Stimulated activated effector memory CD8-positive, alpha-beta T cell treated with anti-CD3 and anti-CD28 coated beads, Interleukin-12 subunit alpha, Interleukin-12 subunit beta, amount 100 ng/mL, for 72 hours (primary cell): ENCODE data around the gene FADS2.

Experiments used
- ATAC-seq: fragments of 150-1000 bp; cut with Tn5 transposase; 2 replicates; pipeline ENCODE4 v1.10.0; 2021
- DNase-seq, 2 donors: peaks; one replicate each; pipeline ENCODE4 v3.0.0; 2021 to 2022; ENCODE audit warnings: low spot score in 2 of 2
- H3K27ac Mint-ChIP-seq: one replicate; pipeline ENCODE4 v1.8.0; 2022; ENCODE audit warnings: mild to moderate bottlenecking, mixed read lengths
- H3K36me3 Mint-ChIP-seq: one replicate; pipeline ENCODE4 v1.8.0; 2022; ENCODE audit warnings: mild to moderate bottlenecking, mixed read lengths
- H3K4me1 Mint-ChIP-seq: one replicate; pipeline ENCODE4 v1.8.0; 2022; ENCODE audit warnings: mixed read lengths
- H3K4me3 Mint-ChIP-seq: one replicate; pipeline ENCODE4 v1.8.0; 2022; ENCODE audit warnings: mild to moderate bottlenecking, mixed read lengths
- H3K9me3 Mint-ChIP-seq: one replicate; pipeline ENCODE4 v1.8.0; 2022; ENCODE audit warnings: mixed read lengths

The FADS2 gene

DNA sequence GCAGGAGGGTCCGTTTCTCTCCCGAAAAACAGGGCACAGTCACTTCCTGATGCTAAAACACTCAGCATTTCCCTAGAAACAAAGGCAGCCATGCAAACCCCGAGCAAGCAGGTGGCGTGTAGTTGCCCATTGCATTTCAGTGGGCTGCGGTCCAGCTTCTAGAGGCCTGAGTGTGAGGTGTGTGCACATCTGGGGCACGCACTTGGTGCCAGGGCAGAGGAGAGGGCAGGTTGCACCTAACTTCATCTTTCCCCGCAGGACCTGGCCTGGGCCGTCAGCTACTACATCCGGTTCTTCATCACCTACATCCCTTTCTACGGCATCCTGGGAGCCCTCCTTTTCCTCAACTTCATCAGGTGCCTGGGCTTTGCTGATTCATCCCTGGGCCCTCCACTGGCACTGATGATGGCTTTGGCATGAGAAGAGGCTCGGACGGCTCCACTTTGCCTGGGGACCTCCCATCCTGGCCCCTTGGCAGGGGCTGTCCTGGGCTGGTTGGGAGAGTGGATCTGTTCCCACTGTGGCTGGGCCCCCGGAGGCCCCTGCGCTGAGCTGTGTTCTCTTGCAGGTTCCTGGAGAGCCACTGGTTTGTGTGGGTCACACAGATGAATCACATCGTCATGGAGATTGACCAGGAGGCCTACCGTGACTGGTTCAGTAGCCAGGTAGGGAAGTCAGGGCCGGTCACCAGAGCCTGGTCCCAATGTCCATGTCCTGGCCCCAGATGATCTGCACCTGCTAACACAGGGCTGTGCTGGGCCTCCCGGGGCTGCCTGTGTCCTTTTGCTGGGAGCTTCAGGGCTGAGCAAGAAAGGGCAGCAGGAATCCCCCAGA, 34.8 kb downstream of the FADS2 start:
- no peak for ATAC-seq
- Mint-ChIP-seq H3K36me3 (peaks cover 72% of the 10 kb centered on the region), H3K4me3 (no peak overlapping the region), H3K9me3 (no peaks in the 10 kb centered on the region), H3K27ac (no peak overlapping the region), H3K4me1 (no peaks in the 10 kb centered on the region)
- no peak for DNase-seq

DNA sequence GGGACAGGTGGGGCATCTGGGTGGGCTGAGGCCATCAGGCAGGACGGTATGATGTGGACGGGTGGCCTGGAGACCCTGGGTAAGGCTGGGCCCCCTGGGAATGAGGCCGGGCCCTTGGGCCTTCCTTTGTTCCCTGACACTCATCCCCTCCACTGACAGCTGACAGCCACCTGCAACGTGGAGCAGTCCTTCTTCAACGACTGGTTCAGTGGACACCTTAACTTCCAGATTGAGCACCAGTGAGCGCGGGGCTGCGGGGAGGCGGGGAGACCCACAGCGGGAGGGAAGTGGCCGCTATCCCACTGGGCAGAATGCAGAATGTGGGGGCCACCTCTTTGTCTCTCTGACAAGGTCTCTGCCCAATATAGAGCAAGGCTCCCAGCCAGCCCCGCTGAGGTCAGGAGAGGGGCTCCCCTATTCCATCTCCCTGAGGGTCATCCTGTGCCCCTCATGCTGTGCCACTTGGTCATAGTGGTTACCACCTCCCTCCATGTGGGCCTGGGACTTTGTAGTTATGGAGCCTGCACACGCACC, 35.5 kb downstream of the FADS2 start:
- H3K27ac Mint-ChIP-seq, result no peak overlapping the region
- ATAC-seq (no peak), DNase-seq (no peak)
- H3K4me1 Mint-ChIP-seq, result no peaks in the 10 kb centered on the region
- no peaks in the 10 kb centered on the region for H3K9me3 Mint-ChIP-seq
- no peak overlapping the region for H3K4me3 Mint-ChIP-seq
- peaks cover 66% of the 10 kb centered on the region for H3K36me3 Mint-ChIP-seq

DNA sequence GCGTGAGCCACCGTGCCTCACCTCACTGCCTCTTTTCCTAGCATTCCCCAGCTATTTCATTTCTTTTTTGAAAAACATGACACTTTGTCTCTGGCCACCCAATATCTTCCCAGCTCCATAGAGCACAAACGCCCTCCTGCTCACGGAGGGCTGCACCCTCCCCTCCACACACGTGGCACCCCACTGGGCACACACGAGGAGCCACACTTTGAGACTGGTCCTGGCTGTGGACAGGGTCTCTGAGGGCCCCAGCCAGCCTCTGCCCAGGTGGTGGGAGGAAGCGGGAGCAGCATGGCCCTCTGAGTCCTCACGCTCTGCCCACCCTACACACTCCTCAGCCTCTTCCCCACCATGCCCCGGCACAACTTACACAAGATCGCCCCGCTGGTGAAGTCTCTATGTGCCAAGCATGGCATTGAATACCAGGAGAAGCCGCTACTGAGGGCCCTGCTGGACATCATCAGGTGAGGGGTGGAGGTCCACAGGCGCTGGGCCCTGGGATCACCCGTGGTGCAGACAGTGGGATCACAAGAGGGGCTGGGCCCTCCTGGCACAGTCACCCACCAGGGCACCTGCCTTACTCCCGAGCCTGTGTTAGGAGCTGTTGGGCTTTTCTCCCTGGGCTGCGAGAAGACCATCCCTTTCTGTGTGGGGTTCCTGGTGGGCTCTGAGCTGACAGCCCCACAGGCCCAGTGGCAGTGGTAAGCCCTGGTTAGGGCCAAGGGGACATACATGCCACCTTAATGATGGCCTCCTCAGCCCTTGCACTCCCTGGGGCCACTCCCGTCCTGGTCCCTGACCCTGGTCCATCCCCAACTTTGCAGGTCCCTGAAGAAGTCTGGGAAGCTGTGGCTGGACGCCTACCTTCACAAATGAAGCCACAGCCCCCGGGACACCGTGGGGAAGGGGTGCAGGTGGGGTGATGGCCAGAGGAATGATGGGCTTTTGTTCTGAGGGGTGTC, 37.0 kb downstream of the FADS2 start:
- no peaks in the 10 kb centered on the region for H3K4me1 Mint-ChIP-seq
- no peaks in the 10 kb centered on the region for H3K9me3 Mint-ChIP-seq
- DNase-seq, result no peak
- H3K27ac Mint-ChIP-seq, result peak overlapping the region; percentile 60
- no peak for ATAC-seq
- H3K36me3 Mint-ChIP-seq, result peaks cover 58% of the 10 kb centered on the region
- H3K4me3 Mint-ChIP-seq, result no peak overlapping the region

DNA sequence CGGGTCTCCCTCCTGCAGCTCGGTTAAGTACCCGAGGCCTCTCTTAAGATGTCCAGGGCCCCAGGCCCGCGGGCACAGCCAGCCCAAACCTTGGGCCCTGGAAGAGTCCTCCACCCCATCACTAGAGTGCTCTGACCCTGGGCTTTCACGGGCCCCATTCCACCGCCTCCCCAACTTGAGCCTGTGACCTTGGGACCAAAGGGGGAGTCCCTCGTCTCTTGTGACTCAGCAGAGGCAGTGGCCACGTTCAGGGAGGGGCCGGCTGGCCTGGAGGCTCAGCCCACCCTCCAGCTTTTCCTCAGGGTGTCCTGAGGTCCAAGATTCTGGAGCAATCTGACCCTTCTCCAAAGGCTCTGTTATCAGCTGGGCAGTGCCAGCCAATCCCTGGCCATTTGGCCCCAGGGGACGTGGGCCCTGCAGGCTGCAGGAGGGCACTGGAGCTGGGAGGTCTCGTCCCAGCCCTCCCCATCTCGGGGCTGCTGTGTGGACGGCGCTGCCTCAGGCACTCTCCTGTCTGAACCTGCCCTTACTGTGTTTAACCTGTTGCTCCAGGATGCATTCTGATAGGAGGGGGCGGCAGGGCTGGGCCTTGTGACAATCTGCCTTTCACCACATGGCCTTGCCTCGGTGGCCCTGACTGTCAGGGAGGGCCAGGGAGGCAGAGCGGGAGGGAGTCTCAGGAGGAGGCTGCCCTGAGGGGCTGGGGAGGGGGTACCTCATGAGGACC, 38.3 kb downstream of the FADS2 start:
- no peak for DNase-seq
- Mint-ChIP-seq H3K36me3 (peaks cover 46% of the 10 kb centered on the region), H3K9me3 (no peaks in the 10 kb centered on the region), H3K4me3 (no peak overlapping the region), H3K4me1 (peaks cover 6% of the 10 kb centered on the region), H3K27ac (peak overlapping the region; percentile 60)
- no peak for ATAC-seq

DNA sequence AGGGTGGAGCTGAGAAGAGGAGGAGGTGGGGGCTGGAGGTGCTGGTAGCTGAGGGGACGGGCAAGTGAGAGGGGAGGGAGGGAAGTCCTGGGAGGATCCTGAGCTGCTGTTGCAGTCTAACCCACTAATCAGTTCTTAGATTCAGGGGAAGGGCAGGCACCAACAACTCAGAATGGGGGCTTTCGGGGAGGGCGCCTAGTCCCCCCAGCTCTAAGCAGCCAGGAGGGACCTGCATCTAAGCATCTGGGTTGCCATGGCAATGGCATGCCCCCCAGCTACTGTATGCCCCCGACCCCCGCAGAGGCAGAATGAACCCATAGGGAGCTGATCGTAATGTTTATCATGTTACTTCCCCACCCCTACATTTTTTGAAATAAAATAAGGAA, 38.9 kb downstream of the FADS2 start:
- no peak overlapping the region for H3K4me3 Mint-ChIP-seq
- H3K4me1 Mint-ChIP-seq, result peaks cover 6% of the 10 kb centered on the region
- no peaks in the 10 kb centered on the region for H3K9me3 Mint-ChIP-seq
- no peak for DNase-seq
- peaks cover 40% of the 10 kb centered on the region for H3K36me3 Mint-ChIP-seq
- ATAC-seq, result no peak
- peak overlapping the region; percentile 60 for H3K27ac Mint-ChIP-seq

DNA sequence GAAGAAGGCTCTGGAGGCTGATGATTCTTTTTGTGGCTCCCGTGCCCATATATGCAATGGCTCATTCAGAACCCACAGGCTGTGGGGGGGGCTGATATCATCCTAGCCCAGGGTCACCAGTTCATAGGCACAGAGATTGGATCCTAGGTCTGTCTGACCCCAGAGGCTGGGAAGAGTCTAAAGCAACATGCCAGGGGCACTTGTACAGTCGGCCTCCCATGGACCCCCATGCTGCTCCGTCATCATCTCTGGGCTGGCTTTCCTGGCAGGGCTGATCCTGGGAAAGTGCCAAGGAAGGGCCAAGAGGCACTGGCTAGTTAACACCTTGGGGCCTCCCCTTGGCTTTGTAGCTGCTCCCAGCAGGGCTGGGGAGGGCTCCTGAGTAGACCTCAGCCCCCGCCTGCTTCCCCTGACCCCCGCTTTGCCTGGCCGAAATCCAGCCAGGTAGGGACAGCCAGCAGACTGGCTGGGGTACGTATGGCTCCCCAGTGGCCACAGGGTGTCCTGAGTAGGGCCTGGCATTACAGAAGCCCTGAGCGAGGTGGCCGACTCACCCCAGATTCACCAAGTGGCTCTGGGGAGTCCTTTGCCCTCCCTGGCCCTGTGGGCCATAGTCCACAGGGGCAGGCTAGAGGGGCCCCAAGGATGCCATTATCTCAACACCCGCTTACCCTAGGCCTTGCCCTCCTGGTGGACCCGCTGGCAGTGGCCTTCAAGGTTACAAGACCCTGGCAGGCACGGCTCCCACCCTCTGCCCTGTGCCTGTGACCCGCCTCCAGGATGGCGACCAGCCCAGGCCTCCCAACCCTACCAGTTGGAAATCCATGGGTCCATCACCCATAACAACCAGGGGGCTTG, 40.7 kb downstream of the FADS2 start:
- Mint-ChIP-seq H3K9me3 (no peaks in the 10 kb centered on the region), H3K4me3 (no peak overlapping the region), H3K4me1 (peaks cover 6% of the 10 kb centered on the region), H3K36me3 (peaks cover 25% of the 10 kb centered on the region), H3K27ac (no peak overlapping the region)
- DNase-seq (no peak), ATAC-seq (no peak)

DNA sequence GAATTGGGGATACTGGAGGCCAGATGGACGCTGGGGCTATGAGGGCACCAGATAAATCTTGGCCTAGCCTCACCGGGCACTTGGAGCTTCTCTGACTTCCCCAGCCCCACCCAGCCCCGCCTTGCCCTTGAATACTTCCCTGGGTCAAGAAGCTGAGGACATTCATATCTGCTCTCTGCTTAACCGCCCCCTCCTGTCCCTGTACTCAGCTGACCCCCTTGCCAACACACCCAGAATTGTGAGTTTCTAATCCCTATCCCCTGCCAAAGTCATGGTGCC, 41.3 kb downstream of the FADS2 start:
- peaks cover 6% of the 10 kb centered on the region for H3K4me1 Mint-ChIP-seq
- no peak overlapping the region for H3K4me3 Mint-ChIP-seq
- H3K36me3 Mint-ChIP-seq, result peaks cover 28% of the 10 kb centered on the region
- no peak for DNase-seq
- no peaks in the 10 kb centered on the region for H3K9me3 Mint-ChIP-seq
- ATAC-seq, result no peak
- no peak overlapping the region for H3K27ac Mint-ChIP-seq

DNA sequence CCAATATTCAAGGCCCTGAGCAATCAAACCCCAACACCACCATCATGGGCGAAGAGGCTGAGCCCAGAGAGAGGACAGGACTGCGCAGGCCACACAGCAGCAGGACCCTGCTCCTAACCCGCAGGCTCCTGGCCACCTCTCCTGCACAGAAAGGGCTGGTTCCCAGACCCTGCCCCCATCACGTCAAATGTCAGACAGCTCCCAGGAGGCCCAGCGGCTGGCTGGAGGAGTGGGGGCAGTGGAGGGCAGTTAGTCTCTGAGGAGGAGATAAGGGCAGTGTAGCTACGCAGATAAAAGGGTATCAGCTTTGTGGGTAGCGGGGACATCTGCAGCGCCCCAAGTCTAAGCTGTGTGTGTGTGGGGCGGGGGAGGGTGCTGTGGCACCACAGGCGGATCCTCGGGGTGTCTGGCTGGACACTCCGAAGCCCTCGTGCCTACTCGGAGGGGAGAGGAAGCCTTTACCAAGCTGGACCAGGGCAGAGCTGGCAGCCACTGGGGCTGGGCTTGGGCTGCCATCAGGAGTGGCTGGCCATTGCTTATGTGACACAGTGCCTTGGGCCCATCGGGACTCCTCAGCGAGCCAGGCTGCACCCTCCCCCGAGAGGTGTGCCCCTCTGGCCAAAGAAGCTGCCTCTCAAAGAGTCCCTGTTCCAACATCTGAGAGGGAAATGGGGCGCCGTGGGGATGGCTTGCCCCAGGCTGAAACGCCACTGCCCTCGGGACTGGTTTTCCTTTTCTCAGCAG, 41.8 kb downstream of the FADS2 start:
- no peak overlapping the region for H3K4me3 Mint-ChIP-seq
- peaks cover 24% of the 10 kb centered on the region for H3K36me3 Mint-ChIP-seq
- no peak overlapping the region for H3K27ac Mint-ChIP-seq
- ATAC-seq, result no peak
- no peak for DNase-seq
- no peaks in the 10 kb centered on the region for H3K9me3 Mint-ChIP-seq
- H3K4me1 Mint-ChIP-seq, result peaks cover 6% of the 10 kb centered on the region

DNA sequence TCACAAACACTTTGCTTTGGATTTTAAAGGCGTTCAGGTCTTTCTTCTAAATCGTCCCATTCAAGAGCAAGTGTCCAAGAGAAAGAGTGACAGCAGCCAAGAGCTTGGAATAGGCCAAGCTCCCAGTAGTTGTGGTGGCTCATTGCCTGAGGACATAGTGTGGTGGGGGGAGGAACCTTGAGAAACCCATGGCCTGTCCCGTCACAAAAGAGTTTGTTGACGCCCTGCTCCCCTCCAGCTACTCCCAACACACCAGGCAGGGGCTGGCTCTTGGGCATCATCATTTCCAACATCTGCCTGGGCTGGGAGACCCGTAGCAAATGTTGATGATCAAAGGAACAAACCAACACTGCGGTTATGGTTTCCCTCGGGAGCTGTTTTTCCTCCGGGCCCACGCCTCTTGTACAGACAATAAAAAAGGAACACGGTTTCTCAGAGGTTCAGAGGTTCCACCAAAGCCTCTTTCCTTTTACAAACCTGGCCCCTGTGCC, 42.5 kb downstream of the FADS2 start:
- Mint-ChIP-seq H3K36me3 (peaks cover 18% of the 10 kb centered on the region), H3K4me1 (peaks cover 6% of the 10 kb centered on the region), H3K27ac (peak overlapping the region; percentile 63), H3K4me3 (peak overlapping the region; percentile 59), H3K9me3 (no peaks in the 10 kb centered on the region)
- DNase-seq, result no peak
- ATAC-seq, result no peak

DNA sequence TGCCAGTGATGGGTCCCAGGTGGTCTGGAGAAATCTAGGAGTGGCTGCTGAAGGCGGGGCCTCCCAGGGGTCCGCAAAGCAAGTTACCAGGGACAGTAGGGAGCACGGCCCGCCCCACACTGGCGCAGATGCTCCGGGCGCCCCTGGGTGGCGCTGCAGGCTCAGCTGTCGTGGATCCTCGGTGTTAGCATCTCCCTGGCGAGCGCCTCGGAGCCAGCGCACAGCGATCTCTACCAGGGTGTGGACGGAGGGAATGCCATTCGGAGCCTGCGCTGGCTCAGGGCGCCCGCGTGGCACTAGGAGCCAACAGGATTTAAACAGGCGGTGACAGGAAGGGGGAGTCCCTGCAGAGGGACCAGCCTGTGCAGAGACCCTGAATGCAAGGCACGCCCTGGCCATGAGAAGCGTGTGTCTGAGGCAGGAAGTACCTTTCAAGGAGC, 43.1 kb downstream of the FADS2 start:
- Mint-ChIP-seq H3K4me1 (peaks cover 6% of the 10 kb centered on the region), H3K27ac (peak overlapping the region; percentile 63), H3K9me3 (no peaks in the 10 kb centered on the region), H3K4me3 (peak overlapping the region; percentile 59), H3K36me3 (peaks cover 12% of the 10 kb centered on the region)
- peak; percentile 87 for ATAC-seq
- DNase-seq, result peak; percentile 72 to 82

DNA sequence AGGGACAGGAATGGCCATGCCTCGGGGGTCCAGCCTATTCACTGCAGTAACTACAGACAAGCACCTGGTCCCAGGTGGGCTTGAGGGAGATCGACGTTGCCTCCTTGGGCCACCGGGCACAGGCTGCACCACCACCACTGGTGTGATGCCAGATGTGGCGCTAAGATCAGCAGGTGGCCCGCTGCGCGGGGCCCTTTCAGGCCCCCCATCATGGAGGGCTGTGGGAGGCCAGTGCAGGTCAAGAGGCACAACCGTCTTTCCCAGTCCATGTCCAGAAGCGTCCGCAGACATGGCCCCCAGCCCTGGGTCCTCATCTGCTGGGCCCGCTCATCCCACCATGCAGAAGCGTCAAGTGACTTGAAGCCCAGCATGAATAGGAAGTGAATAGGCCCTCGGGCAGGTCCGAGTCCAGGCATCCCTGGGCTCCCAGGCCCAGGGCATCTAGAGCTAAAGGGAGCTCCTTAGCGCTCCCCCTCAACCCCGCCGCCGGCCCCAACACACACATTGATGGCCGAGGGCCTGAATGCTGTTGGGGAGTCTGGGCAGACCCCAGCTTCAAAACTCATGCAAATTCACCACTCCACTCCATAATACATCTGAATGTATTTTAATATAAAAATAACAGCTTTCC, 45.0 kb downstream of the FADS2 start:
- no peak for ATAC-seq
- H3K27ac Mint-ChIP-seq, result no peak overlapping the region

DNA sequence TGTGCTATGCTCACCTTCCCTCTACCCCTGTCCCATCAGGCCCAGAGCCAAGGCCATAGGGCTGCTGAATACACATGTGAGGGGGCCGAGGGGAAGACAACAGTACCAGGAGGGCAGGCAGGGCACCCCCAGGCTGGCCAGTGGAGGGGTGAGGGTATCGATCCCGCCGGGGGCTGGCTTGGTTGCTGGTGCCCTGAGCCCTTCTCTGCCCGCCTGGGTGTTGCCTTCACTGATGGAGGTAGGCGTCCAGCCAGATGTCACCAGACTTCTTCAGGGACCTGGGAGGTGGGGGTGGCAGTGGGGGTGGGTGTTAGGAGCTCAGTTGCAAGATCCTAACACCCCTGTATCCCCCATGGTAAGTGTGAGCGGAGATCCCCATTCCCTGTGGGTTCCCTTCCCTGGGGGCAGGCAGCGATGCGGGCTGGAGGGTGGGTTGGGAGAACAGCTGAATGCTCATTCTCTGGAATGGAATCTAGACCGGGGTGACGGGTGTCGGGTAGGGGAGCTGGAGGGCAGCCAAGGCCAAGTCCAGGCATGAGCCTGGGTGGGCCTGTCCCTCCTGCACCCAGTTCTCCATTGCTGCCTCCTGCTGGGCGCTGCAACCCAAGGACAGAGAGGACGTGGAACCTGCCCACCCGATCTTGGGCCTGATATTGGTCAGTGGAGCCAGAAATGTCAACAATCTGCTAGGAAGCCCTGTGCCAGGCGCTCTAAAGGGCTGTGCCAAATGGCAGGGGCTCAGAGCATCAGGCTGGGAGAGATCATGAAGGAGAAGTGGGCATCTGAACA, 45.7 kb downstream of the FADS2 start:
- ATAC-seq (no peak), DNase-seq (no peak)
- Mint-ChIP-seq H3K4me3 (no peak overlapping the region), H3K27ac (no peak overlapping the region), H3K36me3 (peaks cover 12% of the 10 kb centered on the region), H3K4me1 (peaks cover 6% of the 10 kb centered on the region), H3K9me3 (no peaks in the 10 kb centered on the region)

More for the DNA sequence above, 45.0 kb downstream of the FADS2 start:
- Mint-ChIP-seq H3K9me3 (no peaks in the 10 kb centered on the region), H3K4me1 (peaks cover 6% of the 10 kb centered on the region), H3K4me3 (no peak overlapping the region), H3K36me3 (peaks cover 12% of the 10 kb centered on the region)
- DNase-seq, result no peak

DNA sequence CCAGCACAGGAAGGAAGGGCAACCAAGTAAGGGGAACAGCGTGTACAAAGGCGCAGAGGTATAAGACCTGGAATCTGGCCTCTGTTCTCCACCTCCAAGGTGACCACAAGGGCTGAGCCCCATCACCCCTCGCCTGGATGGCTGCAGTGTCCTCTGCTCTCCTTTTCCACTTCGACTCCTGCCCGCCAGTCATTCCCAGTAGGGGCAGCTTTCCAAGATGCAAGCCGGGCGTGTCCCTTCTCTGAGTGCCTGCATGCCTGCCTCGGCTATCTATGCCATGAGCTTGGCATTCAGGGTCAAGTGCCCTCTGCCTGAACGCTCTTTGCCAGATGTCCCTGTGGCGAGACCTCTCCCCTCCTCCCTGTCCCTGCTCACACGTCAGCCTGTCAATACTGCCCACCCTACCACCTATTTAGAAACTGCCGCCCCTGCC, 46.3 kb downstream of the FADS2 start:
- peaks cover 12% of the 10 kb centered on the region for H3K36me3 Mint-ChIP-seq
- no peak overlapping the region for H3K27ac Mint-ChIP-seq
- H3K4me1 Mint-ChIP-seq, result peaks cover 6% of the 10 kb centered on the region

More for the DNA sequence above, 46.3 kb downstream of the FADS2 start:
- no peak for ATAC-seq
- H3K4me3 Mint-ChIP-seq, result no peak overlapping the region
- DNase-seq, result no peak
- H3K9me3 Mint-ChIP-seq, result no peaks in the 10 kb centered on the region
